Stomach smooth muscle (tissue), 2 donors: ENCODE measurements around the gene ZNRF1.

Source experiments
- H3K27ac ChIP-seq: one replicate; pipeline ENCODE4 v1.7.0; 2013; ENCODE audit warnings: mild to moderate bottlenecking, low read length, inconsistent platforms
- H3K27me3 ChIP-seq, 2 donors: one replicate each; pipeline ENCODE4 v1.7.0; 2013; ENCODE audit warnings: low read length in 2 of 2; ENCODE audit not compliant: insufficient read depth in 2 of 2, control insufficient read depth in 1 of 2
- H3K36me3 ChIP-seq, 2 donors: one replicate each; pipeline ENCODE4 v1.7.0; 2013; ENCODE audit warnings: low read length in 2 of 2; ENCODE audit not compliant: control insufficient read depth in 2 of 2, insufficient read depth in 2 of 2
- H3K4me1 ChIP-seq: one replicate; pipeline ENCODE4 v1.7.0; 2013; ENCODE audit warnings: low read length; ENCODE audit not compliant: control insufficient read depth, insufficient read depth
- H3K4me3 ChIP-seq, 2 donors: one replicate each; pipeline ENCODE4 v1.7.0; 2013; ENCODE audit warnings: low read length in 2 of 2
- H3K9ac ChIP-seq, 2 donors: one replicate each; pipeline ENCODE4 v1.7.0; 2013; ENCODE audit warnings: low read length in 2 of 2, mild to moderate bottlenecking in 1 of 2
- H3K9me3 ChIP-seq, 2 donors: one replicate each; pipeline ENCODE4 v1.7.0; 2013; ENCODE audit warnings: low read length in 2 of 2; ENCODE audit not compliant: control insufficient read depth in 2 of 2
- donor health status: healthy.
- donor health status: Pancreatic carcinoma.

The ZNRF1 gene

DNA sequence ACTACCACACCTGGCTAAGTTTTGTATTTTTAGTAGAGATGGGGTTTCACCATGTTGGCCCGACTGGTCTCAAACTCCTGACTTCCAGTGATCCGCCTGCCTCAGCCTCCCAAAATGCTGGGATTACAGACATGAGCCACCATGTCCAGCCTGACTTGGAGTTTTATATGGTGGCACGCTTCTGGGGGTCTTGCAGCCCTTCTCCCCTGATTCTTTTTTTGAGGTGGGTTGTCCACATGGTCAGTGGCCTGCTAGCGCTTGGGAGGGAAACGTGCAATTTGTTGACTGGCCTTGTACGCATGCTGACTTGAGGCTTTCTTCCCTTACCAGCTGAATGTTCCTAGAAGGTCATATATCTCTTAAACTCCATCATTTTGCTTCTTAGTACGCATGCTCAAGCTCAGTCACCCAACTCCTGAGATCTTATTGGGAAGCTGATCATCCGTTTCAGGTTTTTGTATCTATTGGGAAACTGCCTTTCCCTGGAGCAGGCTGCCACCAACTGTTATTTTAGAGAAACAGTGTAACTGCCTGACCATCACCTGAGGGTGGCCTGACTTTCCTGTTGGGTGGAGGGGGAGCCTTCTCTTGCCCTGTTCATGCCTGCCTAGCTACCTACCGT lies 131.4 kb downstream of the ZNRF1 start:
- Histone ChIP-seq H3K36me3 (no peaks in the 10 kb centered on the region), H3K4me1 (no peaks in the 10 kb centered on the region), H3K9me3 (no peaks in the 10 kb centered on the region), H3K9ac (no peak overlapping the region), H3K27ac (no peak overlapping the region), H3K4me3 (no peak overlapping the region), H3K27me3 (no peaks in the 10 kb centered on the region)

DNA sequence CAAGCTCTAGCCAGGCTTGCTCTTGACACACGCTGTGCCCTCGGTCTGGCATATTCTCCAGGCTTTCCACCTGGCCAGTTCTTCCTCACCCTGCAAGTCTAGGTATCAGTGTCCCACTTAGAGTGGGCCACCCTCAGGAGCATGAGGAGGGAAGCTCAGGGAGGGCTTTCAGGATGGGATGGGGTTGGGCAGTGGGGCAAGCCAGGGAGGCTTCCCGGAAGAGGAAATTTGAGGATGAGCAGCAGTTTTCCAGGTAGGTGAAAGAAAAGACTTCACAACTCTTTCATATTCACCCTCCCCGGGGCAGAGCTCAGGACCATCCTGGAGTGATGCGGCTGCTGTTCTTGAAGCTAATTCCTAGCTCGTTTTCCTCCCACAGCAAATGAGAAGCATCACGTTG lies 132.3 kb downstream of the ZNRF1 start:
- Histone ChIP-seq H3K9ac (no peak overlapping the region), H3K4me3 (no peak overlapping the region), H3K27ac (no peak overlapping the region), H3K36me3 (no peaks in the 10 kb centered on the region), H3K27me3 (no peaks in the 10 kb centered on the region), H3K4me1 (no peaks in the 10 kb centered on the region), H3K9me3 (no peaks in the 10 kb centered on the region)

DNA sequence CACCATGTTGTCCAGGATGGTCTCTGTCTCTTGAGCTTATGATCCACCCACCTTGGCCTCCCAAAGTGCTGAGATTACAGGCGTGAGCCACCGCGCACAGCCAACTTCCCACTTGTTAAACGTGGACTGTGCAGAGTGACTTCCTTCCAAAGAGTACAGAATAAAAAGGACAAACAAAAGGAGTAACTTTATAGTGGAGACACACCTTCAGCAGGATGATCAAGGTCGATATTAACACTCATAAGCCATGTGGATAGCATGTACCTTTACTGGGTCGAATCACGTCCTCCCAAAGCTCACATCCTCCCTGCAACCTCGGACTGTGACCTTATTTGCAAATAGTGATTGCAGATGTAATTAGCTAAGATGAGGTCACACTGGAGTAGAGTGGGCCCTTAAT lies 139.4 kb downstream of the ZNRF1 start:
- no peak overlapping the region for H3K27ac ChIP-seq
- H3K4me3 ChIP-seq, result no peak overlapping the region
- no peaks in the 10 kb centered on the region for H3K4me1 ChIP-seq
- H3K27me3 ChIP-seq, result no peaks in the 10 kb centered on the region
- H3K9me3 ChIP-seq, result no peaks in the 10 kb centered on the region
- H3K36me3 ChIP-seq, result no peaks in the 10 kb centered on the region
- no peak overlapping the region for H3K9ac ChIP-seq

DNA sequence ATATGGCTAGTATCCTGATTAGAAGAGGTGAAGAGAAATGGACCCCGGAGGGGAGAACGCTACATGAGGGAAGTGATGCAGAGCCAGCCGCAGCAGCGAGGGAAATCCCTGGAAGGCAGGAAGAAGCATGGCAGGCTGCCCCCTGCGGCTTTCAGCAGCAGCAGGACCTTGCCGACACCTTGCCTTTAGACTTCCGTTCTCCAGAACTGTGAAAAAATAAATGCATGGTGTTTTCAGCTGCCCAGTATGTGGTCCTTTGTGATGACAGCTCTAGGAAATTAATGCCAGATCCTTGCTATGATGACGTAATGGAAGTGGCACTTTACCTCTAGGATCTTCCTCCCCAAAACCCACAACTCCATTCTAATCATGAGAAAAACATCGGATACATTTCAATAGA lies 139.8 kb downstream of the ZNRF1 start:
- H3K27ac ChIP-seq, result no peak overlapping the region
- H3K27me3 ChIP-seq, result no peaks in the 10 kb centered on the region
- no peak overlapping the region for H3K9ac ChIP-seq
- no peaks in the 10 kb centered on the region for H3K4me1 ChIP-seq
- no peaks in the 10 kb centered on the region for H3K36me3 ChIP-seq
- H3K4me3 ChIP-seq, result no peak overlapping the region
- H3K9me3 ChIP-seq, result no peaks in the 10 kb centered on the region

DNA sequence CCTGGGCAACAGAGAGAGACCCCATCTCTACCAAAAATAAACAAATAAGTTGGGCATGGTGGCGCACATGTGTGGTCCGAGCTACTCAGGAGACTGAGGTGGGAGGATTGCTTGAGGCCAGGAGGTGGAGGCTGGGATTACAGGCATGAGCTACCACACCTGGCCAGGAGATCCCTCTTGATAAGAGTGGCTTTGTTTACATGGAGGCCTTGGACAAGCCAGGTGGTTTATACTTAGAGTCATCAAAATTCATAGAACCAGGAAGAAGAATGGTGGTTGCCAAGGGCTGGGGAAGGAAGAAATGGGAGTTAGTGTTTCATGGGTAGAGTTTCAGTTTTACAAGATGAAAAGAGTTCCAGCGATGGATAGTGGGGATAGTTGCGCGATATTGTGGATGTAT lies 140.7 kb downstream of the ZNRF1 start:
- Histone ChIP-seq H3K36me3 (no peaks in the 10 kb centered on the region), H3K27ac (no peak overlapping the region), H3K9me3 (no peaks in the 10 kb centered on the region), H3K4me1 (no peaks in the 10 kb centered on the region), H3K9ac (no peak overlapping the region), H3K27me3 (no peaks in the 10 kb centered on the region), H3K4me3 (no peak overlapping the region)

DNA sequence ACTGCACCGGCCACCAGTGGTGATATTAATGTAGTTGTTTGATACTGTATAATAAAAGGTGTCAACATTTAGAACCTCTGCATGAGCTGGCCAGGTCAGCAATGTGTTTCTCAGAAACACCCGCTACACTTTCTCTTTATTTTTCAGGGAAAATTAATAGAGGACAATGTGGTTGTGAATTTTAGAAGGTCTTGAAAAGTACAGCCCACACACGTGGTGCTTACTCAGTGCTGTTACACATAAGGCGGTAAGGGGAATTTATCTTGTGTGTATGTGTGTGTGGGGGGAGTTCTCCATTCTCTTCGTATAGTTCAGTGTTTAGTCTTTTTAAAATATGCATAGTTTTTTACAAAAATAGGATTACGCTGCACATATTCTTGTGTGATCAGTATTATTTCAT lies 145.1 kb downstream of the ZNRF1 start:
- Histone ChIP-seq H3K4me3 (no peak overlapping the region), H3K36me3 (no peaks in the 10 kb centered on the region), H3K9me3 (peaks cover 0 to 7% of the 10 kb centered on the region in 2 donors), H3K4me1 (peaks cover 1% of the 10 kb centered on the region), H3K9ac (no peak overlapping the region), H3K27me3 (no peaks in the 10 kb centered on the region), H3K27ac (no peak overlapping the region)

DNA sequence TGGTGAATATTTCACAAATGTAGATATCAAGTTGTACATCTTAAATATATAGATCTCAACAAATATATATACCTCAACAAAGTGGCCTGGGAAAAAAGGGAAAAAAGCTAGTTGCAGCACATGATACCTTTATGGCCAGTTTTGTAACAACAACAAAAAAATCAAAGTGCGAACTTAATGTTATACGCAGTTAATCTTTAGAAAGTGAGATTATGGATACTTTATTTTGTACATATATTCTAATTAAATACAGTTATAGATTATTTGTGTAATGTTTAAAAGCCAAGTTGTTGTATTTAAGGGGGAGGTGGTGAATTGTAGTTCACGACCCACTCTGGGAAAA lies 149.1 kb downstream of the ZNRF1 start:
- Histone ChIP-seq H3K27me3 (no peaks in the 10 kb centered on the region), H3K36me3 (peaks cover under 1 to 2% of the 10 kb centered on the region in 2 donors), H3K4me3 (peak overlapping the region; percentile 96), H3K9me3 (peaks cover 4 to 17% of the 10 kb centered on the region in 2 donors), H3K4me1 (peaks cover 4% of the 10 kb centered on the region), H3K9ac (peak overlapping the region in 1 of 2 donors; percentile 92), H3K27ac (no peak overlapping the region)

DNA sequence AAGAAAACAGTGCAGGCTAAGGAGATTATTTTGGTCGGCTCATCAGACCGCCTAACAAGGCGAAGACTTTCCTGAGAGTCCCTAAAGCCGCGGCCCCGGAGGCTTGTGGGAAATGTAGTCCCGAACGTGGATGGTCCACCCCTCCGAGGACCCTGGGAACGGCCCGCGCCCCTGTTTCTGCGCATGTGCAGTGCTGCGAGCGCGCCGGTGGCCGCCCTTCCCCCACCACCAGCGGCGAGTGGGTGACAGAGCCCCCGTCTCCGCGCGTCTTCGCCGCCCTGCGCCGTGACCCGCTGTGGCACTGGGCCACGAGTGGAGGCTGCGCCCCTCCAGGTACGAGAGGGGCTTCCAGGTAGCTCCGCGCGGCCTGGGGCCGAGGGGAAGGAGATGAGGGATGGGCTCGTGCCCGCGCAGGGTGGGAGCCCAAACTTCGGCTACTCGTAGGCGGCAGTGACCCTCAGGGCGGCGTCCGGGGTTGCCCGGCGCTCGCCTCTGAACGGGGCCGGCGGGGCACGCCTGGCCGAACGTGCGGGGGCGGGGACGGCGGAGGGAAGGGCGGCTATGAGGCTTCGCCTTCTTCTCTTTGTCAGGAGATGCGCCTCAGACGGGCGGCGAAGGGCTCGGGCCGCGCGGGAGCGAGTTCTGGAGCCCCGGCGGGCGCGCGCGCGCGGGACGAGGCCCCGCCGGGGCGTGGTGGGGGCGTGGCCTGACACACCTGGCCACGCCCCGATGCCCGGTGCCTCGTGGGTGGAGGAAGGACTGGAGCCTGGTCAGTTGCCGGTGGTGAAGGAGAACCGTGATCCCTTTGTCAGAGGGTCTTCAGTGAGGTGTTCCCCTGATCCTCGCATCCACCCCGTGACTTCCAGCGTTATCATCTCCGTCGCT lies 149.7 kb downstream of the ZNRF1 start, which contains the start of gene ZFP1:
ZFP1 (plus strand) TSS at position 214 of the 885 bp plus-strand sequence. CDS start 4,428 bp downstream, outside the sequence.
- no peaks in the 10 kb centered on the region for H3K27me3 ChIP-seq
- peak within 1 kb of the TSS; percentile 82 for H3K27ac ChIP-seq
- peaks cover 4% of the 10 kb centered on the region for H3K4me1 ChIP-seq
- peak within 1 kb of the TSS; percentile 96 for H3K4me3 ChIP-seq
- H3K36me3 ChIP-seq, result peaks cover 2 to 5% of the 10 kb centered on the region in 2 donors
- H3K9me3 ChIP-seq, result peaks cover 4 to 17% of the 10 kb centered on the region in 2 donors
- H3K9ac ChIP-seq, result peak within 1 kb of the TSS; percentile 89 to 92

DNA sequence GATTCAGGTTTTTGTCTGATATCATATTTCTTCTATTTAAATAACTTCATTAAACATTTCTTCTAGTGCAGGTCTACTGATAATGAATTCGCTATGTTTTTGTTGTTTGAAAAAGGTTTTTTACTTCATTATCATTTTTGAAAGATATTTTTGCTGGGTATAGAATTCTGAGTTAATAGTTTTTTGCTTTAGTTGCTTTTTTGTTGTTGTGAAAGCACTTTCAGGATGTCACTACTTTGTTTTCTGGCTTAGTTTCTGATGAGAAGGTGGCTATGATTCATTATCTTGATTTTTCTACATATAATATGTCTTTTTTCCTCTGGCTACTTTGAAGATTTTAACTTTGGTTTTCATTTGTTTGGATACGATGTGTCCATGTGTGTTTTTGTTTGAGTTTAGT lies 153.0 kb downstream of the ZNRF1 start:
- Histone ChIP-seq H3K4me3 (no peak overlapping the region), H3K9ac (no peak overlapping the region), H3K27ac (no peak overlapping the region), H3K4me1 (peaks cover 4% of the 10 kb centered on the region), H3K27me3 (no peaks in the 10 kb centered on the region), H3K36me3 (peaks cover 2 to 5% of the 10 kb centered on the region in 2 donors), H3K9me3 (peaks cover 4 to 10% of the 10 kb centered on the region in 2 donors)

DNA sequence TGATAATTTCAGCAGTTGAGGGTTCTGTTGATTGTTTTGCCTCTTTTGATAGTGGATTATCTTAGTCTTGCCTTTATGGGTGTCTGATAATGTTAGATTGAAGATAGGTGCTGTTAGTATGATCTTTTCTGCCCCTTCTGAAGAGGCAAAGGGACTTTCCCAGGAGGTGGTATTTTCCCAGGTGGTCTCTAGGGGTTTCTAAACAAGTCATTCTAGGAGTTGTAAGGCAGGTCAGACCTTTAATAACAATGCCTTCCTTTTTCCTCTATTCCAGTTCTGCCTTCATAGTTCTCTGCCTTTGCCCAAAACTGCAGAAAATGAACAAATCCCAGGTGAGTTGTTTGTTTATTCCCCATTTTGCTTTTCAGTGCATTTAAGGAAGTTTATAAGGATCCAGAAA lies 153.8 kb downstream of the ZNRF1 start:
- Histone ChIP-seq H3K9me3 (peaks cover 4 to 10% of the 10 kb centered on the region in 2 donors), H3K4me3 (no peak overlapping the region), H3K9ac (no peak overlapping the region), H3K27me3 (no peaks in the 10 kb centered on the region), H3K27ac (no peak overlapping the region), H3K36me3 (peaks cover 2 to 5% of the 10 kb centered on the region in 2 donors), H3K4me1 (peaks cover 4% of the 10 kb centered on the region)

DNA sequence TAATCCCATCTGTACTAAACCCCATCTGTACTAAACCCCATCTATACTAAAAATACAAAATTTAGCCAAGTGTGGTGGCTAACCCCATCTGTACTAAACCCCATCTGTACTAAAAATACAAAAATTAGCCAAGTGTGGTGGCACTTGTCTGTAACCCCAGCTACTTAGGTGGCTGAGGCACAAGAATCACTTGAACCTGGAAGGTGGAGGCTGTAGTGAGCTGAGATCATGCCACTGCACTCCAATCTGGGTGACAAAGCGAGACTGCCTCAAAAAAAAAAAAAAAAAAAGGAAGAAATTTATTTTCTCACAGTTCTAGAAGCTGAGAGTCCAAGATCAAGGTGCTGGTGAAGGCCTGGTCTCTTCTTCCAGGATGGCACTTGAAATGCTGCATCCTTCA lies 161.6 kb downstream of the ZNRF1 start:
- Histone ChIP-seq H3K27ac (no peak overlapping the region), H3K9ac (no peak overlapping the region), H3K4me1 (no peaks in the 10 kb centered on the region), H3K36me3 (peaks cover 0 to 2% of the 10 kb centered on the region in 2 donors), H3K9me3 (no peaks in the 10 kb centered on the region), H3K4me3 (no peak overlapping the region), H3K27me3 (no peaks in the 10 kb centered on the region)
